ENCODE results near the gene RHEBL1. TPM values are rescaled to one million over a fixed set of nuclear protein-coding genes. Genes with fewer than 3 reads are reported as not detected.
"Not testable (repeated sequence)": the region's sequence is repeated elsewhere in the genome, so short reads cannot be mapped to it uniquely, and the experiment has no call there.

The RHEBL1 gene
- polyA plus RNA-seq, 3 donors: 0.17 to 0.96 (median 0.50) TPM

- Histone ChIP-seq H3K4me1 (ENCODE audit: control insufficient read depth in 1 of 2, insufficient read depth in 2 of 2, low read length in 2 of 2) (peaks cover 16 to 19% of the 10 kb centered on the region in 2 donors), H3K27ac (ENCODE audit: low read depth in 1 of 2, low read length in 2 of 2) (no peak overlapping the region), H2AFZ (ENCODE audit: insufficient read depth, low read depth, low read length, poor library complexity, severe bottlenecking) (no peak overlapping the region), H3K27me3 (ENCODE audit: control insufficient read depth in 2 of 2, insufficient read depth in 2 of 2, low read length in 2 of 2) (no peaks in the 10 kb centered on the region), H3K36me3 (replicated peaks in 1 of 2; ENCODE audit: control insufficient read depth in 1 of 2, insufficient read depth in 2 of 2, low read length in 2 of 2) (no peaks in the 10 kb centered on the region), H4K20me1 (ENCODE audit: insufficient read depth, low read length) (no peaks in the 10 kb centered on the region), H3K9ac (ENCODE audit: insufficient read depth, low read length, poor library complexity, severe bottlenecking) (no peak overlapping the region), H3K9me3 (replicated peaks in 1 of 2; ENCODE audit: control insufficient read depth in 1 of 2, insufficient read depth in 1 of 2, low read length in 2 of 2) (no peaks in the 10 kb centered on the region), H3K4me2 (replicated peaks; ENCODE audit: extremely low read depth, low read length, poor library complexity, severe bottlenecking) (no peak overlapping the region), H3K79me2 (ENCODE audit: insufficient read depth, low read length) (peaks cover 14% of the 10 kb centered on the region), H3K4me3 (replicated peaks in 1 of 3; ENCODE audit: low read depth in 2 of 3, low read length in 3 of 3) (no peak overlapping the region)
- Mint-ChIP-seq H3K4me3 (no peak overlapping the region), H3K36me3 (no peaks in the 10 kb centered on the region), H3K27ac (no peak overlapping the region), H3K9me3 (peaks cover 0 to 1% (median 0%) of the 10 kb centered on the region in 7 donors), H3K27me3 (ENCODE audit: low read depth in 3 of 3) (peaks cover 1 to 9% (median 2%) of the 10 kb centered on the region in 3 donors), H3K4me1 (peaks cover 22% of the 10 kb centered on the region)
- DNase-seq: no peak
- intact Hi-C loops (cut with micrococcal nuclease): loop anchor here in 1 of 2 donors (5.0 to 10.0 kb wide), 2 partner anchors 33 to 280 kb away; partner anchors contain the start of gene DNAJC22
- WGBS (ENCODE audit: insufficient coverage): no CpG with 5 or more reads among the region's 5 CpGs
- no peak for TF ChIP-seq CTCF (IDR thresholded peaks at IDR 0.05)
Observed at GRCh38 chr12:49064767-49065152, 5.0 kb downstream of the RHEBL1 start.

DNA sequence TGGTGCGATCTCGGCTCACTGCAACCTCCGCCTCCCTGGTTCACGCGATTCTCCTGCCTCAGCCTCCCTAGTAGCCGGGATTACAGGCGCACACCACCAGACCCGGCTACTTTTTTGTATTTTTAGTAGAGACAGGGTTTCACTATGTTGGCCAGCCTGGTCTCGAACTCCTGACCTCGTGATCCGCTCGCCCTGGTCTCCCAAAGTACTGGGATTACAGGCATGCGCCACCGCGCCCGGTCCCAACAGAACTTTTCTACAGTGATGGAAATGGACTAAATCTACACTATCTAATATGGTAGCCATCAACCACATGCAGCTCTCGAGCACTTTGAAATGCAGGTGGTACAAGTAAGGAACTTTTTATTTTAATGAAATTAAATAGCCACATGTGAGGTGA, 7.9 kb downstream of the RHEBL1 start:
- H3K27ac ChIP-seq (ENCODE audit: low read depth in 1 of 2, low read length in 2 of 2); H3K4me3 ChIP-seq (replicated peaks in 1 of 3; ENCODE audit: low read depth in 2 of 3, low read length in 3 of 3); H3K27me3 Mint-ChIP-seq (ENCODE audit: low read depth in 3 of 3); H3K9me3 ChIP-seq (replicated peaks in 1 of 2; ENCODE audit: control insufficient read depth in 1 of 2, insufficient read depth in 1 of 2, low read length in 2 of 2); H3K36me3 Mint-ChIP-seq; DNase-seq; H2AFZ ChIP-seq (ENCODE audit: insufficient read depth, low read depth, low read length, poor library complexity, severe bottlenecking); H3K9ac ChIP-seq (ENCODE audit: insufficient read depth, low read length, poor library complexity, severe bottlenecking); H3K27ac Mint-ChIP-seq; H3K4me2 ChIP-seq (replicated peaks; ENCODE audit: extremely low read depth, low read length, poor library complexity, severe bottlenecking); H3K4me3 Mint-ChIP-seq; H3K36me3 ChIP-seq (replicated peaks in 1 of 2; ENCODE audit: control insufficient read depth in 1 of 2, insufficient read depth in 2 of 2, low read length in 2 of 2); H3K9me3 Mint-ChIP-seq; H3K27me3 ChIP-seq (ENCODE audit: control insufficient read depth in 2 of 2, insufficient read depth in 2 of 2, low read length in 2 of 2): not testable (repeated sequence)
- 99% methylated on average over 9 of the region's 17 CpGs for WGBS (ENCODE audit: insufficient coverage)
- intact Hi-C loops (cut with micrococcal nuclease): loop anchor here in 1 of 2 donors (5.0 to 10.0 kb wide), 2 partner anchors 35 to 283 kb away; partner anchors contain the start of gene DNAJC22
- H3K79me2 ChIP-seq (ENCODE audit: insufficient read depth, low read length): peaks cover 42% of the 10 kb centered on the region
- peaks cover 30 to 33% of the 10 kb centered on the region in 2 donors for H3K4me1 ChIP-seq (ENCODE audit: control insufficient read depth in 1 of 2, insufficient read depth in 2 of 2, low read length in 2 of 2)
- peaks cover 37% of the 10 kb centered on the region for H3K4me1 Mint-ChIP-seq
- H4K20me1 ChIP-seq (ENCODE audit: insufficient read depth, low read length): peaks cover 23% of the 10 kb centered on the region
